ENCODE measurements around the gene MRPL32.

DNA sequence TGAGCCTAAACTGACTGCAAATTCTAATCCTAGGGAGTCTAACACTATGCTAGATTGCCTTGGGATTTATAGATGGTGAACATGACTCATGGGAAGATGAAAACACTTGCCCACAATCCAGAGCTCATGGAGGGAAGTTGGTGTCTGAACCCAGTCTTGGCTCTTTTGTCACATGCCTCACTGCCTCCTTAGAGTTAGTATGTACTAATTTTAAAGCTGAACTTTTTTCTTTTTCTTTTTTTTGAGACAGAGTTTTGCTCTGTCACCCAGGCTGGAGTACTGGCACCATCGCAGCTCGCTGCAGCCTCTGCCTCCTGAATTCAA, 14.4 kb downstream of the MRPL32 start:
- TF ChIP-seq, protein P1, sequence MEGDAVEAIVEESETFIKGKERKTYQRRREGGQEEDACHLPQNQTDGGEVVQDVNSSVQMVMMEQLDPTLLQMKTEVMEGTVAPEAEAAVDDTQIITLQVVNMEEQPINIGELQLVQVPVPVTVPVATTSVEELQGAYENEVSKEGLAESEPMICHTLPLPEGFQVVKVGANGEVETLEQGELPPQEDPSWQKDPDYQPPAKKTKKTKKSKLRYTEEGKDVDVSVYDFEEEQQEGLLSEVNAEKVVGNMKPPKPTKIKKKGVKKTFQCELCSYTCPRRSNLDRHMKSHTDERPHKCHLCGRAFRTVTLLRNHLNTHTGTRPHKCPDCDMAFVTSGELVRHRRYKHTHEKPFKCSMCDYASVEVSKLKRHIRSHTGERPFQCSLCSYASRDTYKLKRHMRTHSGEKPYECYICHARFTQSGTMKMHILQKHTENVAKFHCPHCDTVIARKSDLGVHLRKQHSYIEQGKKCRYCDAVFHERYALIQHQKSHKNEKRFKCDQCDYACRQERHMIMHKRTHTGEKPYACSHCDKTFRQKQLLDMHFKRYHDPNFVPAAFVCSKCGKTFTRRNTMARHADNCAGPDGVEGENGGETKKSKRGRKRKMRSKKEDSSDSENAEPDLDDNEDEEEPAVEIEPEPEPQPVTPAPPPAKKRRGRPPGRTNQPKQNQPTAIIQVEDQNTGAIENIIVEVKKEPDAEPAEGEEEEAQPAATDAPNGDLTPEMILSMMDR (conservative IDR thresholded peaks at IDR 0.05; ENCODE audit: low read length), result no peak
- no peak for TF ChIP-seq EZH2phosphoT487 (IDR thresholded peaks at IDR 0.05; ENCODE audit: borderline replicate concordance, low read depth, low read length)
